Smooth muscle cell (in vitro differentiated cells): Measurements from ENCODE around the gene PIK3C2B. TPM values are rescaled to one million over a fixed set of nuclear protein-coding genes. Genes with fewer than 3 reads are reported as not detected.

ENCODE experiments used
- DNase-seq: peaks from one replicate; lab custom pipeline; 2025; ENCODE audit not compliant: unreplicated experiment; lab: John Stamatoyannopoulos, UW
- H2AFZ ChIP-seq: fragments of 200-600 bp; sonication (generic); 2 replicates; pipeline ENCODE4 v1.6.0; 2016; ENCODE audit warnings: antibody characterized with exemption, low read depth, mild to moderate bottlenecking
- H3F3A ChIP-seq: fragments of 200-600 bp; sonication (generic); 2 replicates; pipeline ENCODE4 v1.6.0; 2017; ENCODE audit warnings: antibody characterized with exemption, low read depth
- H3K27ac ChIP-seq: fragments of 200-600 bp; sonication (generic); 2 replicates; pipeline ENCODE4 v1.5.1; 2016; ENCODE audit warnings: low read depth, mild to moderate bottlenecking
- H3K27me3 ChIP-seq: fragments of 200-600 bp; sonication (generic); 2 replicates; pipeline ENCODE4 v1.6.1; 2016; ENCODE audit warnings: low read depth, mild to moderate bottlenecking
- H3K36me3 ChIP-seq: fragments of 200-600 bp; sonication (generic); 2 replicates; pipeline ENCODE4 v1.5.1; 2016; ENCODE audit warnings: low read depth
- H3K4me1 ChIP-seq: fragments of 200-600 bp; sonication (generic); 2 replicates; pipeline ENCODE4 v1.5.1; 2016; ENCODE audit warnings: low read depth
- H3K4me2 ChIP-seq: fragments of 200-600 bp; sonication (generic); 2 replicates; pipeline ENCODE4 v1.6.0; 2016; ENCODE audit warnings: mild to moderate bottlenecking
- H3K4me3 ChIP-seq: fragments of 200-600 bp; sonication (generic); 2 replicates; pipeline ENCODE4 v1.5.1; 2016; ENCODE audit warnings: mild to moderate bottlenecking
- H3K79me2 ChIP-seq: fragments of 200-600 bp; sonication (generic); 2 replicates; pipeline ENCODE4 v1.6.0; 2016; ENCODE audit warnings: low read depth, mild to moderate bottlenecking
- H3K9ac ChIP-seq: fragments of 200-600 bp; sonication (generic); 2 replicates; pipeline ENCODE4 v1.6.0; 2016; ENCODE audit warnings: low read depth
- H3K9me3 ChIP-seq: fragments of 200-600 bp; sonication (generic); replicated peaks from 2 replicates; pipeline ENCODE4 v1.5.1; 2016; ENCODE audit warnings: low read depth
- H4K20me1 ChIP-seq: fragments of 200-600 bp; sonication (generic); 2 replicates; pipeline ENCODE4 v1.6.0; 2016; ENCODE audit warnings: low read depth
- WGBS: methylation state at CpG from one replicate; pipeline ENCODE4 v1.1.7; 2016; ENCODE audit warnings: low lambda C conversion rate; 5-methylcytosine and 5-hydroxymethylcytosine counted together
- polyA plus RNA-seq: library from polyadenylated mRNA; unstranded; fragments of >200 nt; fragmentation: Nextera tagmentation; extraction: Ambion mirVana; gene quantifications from 2 replicates; pipeline ENCODE4 v1.2.1, GENCODE V29; 2016
- total RNA-seq: library from RNA; depleted of rRNA; stranded (reverse); fragments of >200 nt; gene quantifications from 2 replicates; pipeline ENCODE4 v1.2.3, GENCODE V29; 2014
- TF ChIP-seq, protein P1 (sequence below): fragments of 200-600 bp; sonication (generic); IDR thresholded peaks from 2 replicates; pipeline ENCODE4 v1.5.1; 2017; ENCODE audit warnings: borderline replicate concordance, mild to moderate bottlenecking, antibody characterized with exemption; ENCODE audit not compliant: insufficient read depth, poor library complexity, severe bottlenecking

PIK3C2B gene
- total and polyA plus RNA-seq, 2 experiments from 2014 or later = 3.0 to 9.5 TPM

- no peaks in the 10 kb centered on the region for H4K20me1 ChIP-seq
- no peak overlapping the region for H3K9ac ChIP-seq
- no peaks in the 10 kb centered on the region for H3F3A ChIP-seq
- H3K4me3 ChIP-seq = no peak overlapping the region
- 90% methylated on average over 5 of the region's 5 CpGs for WGBS
- H3K27me3 ChIP-seq = no peaks in the 10 kb centered on the region
- peaks cover 21% of the 10 kb centered on the region for H3K4me1 ChIP-seq
- H3K36me3 ChIP-seq = no peaks in the 10 kb centered on the region
- H2AFZ ChIP-seq = no peak overlapping the region
- H3K4me2 ChIP-seq = no peak overlapping the region
- H3K27ac ChIP-seq = no peak overlapping the region
- DNase-seq = no peak
- H3K79me2 ChIP-seq = no peaks in the 10 kb centered on the region
- no peaks in the 10 kb centered on the region for H3K9me3 ChIP-seq
- TF ChIP-seq, protein P1, sequence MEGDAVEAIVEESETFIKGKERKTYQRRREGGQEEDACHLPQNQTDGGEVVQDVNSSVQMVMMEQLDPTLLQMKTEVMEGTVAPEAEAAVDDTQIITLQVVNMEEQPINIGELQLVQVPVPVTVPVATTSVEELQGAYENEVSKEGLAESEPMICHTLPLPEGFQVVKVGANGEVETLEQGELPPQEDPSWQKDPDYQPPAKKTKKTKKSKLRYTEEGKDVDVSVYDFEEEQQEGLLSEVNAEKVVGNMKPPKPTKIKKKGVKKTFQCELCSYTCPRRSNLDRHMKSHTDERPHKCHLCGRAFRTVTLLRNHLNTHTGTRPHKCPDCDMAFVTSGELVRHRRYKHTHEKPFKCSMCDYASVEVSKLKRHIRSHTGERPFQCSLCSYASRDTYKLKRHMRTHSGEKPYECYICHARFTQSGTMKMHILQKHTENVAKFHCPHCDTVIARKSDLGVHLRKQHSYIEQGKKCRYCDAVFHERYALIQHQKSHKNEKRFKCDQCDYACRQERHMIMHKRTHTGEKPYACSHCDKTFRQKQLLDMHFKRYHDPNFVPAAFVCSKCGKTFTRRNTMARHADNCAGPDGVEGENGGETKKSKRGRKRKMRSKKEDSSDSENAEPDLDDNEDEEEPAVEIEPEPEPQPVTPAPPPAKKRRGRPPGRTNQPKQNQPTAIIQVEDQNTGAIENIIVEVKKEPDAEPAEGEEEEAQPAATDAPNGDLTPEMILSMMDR = no peak
Measured at GRCh38 chr1:204457666-204458065, 36.9 kb downstream of the PIK3C2B start.

DNA sequence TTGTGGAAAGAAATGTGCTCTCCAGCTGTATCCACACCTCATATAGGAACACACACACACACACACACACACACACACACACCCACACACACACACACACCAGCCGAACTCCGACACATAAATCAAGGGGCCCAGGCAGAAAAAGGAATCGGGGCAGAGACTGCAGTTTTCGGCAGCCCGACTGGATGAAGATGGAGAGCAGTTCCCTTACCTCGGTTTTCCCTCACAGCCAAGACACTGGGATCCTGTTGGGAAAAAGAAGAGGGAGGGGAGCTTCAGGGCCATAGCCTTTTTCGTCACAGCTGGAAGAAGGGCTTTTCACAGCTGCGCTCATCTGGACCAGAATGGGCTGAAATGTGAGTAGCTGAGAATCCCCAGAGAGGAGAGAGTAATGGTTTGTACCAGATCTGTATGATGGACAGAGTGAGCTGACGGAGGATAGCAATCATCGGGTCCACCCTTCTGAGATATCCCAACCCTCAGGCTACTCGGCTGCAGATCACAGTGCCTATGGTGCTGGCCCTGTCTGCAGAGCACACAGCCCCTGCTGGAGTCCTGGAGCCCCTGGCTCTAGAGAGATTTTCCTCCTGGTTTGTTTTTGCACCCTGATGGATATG, 37.7 kb downstream of the PIK3C2B start:
- Histone ChIP-seq H3K4me2 (no peak overlapping the region), H3F3A (no peaks in the 10 kb centered on the region), H3K79me2 (no peaks in the 10 kb centered on the region), H3K27me3 (no peaks in the 10 kb centered on the region), H3K4me3 (no peak overlapping the region), H3K4me1 (peaks cover 21% of the 10 kb centered on the region), H3K36me3 (no peaks in the 10 kb centered on the region), H3K27ac (no peak overlapping the region), H3K9me3 (no peaks in the 10 kb centered on the region), H4K20me1 (no peaks in the 10 kb centered on the region), H3K9ac (no peak overlapping the region), H2AFZ (no peak overlapping the region)
- no peak for DNase-seq
- TF ChIP-seq, protein P1 = no peak
- 93% methylated on average over 11 of the region's 11 CpGs for WGBS

DNA sequence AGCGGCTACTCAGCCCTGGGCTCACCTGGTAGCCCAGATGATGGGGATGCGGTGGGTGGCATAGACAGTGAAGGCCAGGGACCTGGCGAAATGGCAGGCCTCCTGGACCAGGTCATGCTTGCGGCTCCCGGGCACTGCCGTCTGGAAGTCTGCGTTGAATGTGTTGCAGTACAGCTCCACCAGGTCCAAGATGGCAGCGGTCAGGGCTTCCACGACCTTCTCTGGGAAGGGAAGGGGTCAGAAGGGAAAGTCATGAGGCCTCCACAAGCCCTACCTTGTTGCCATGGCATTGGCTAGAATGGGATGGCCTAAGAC, 38.8 kb downstream of the PIK3C2B start:
- Histone ChIP-seq H3K27me3 (no peaks in the 10 kb centered on the region), H2AFZ (no peak overlapping the region), H3K9ac (no peak overlapping the region), H3K4me1 (peaks cover 27% of the 10 kb centered on the region), H3K4me2 (no peak overlapping the region), H3K79me2 (no peaks in the 10 kb centered on the region), H3K27ac (no peak overlapping the region), H4K20me1 (no peaks in the 10 kb centered on the region), H3K4me3 (no peak overlapping the region), H3K36me3 (no peaks in the 10 kb centered on the region), H3F3A (no peaks in the 10 kb centered on the region), H3K9me3 (no peaks in the 10 kb centered on the region)
- WGBS = 93% methylated on average over 9 of the region's 9 CpGs
- DNase-seq = no peak
- TF ChIP-seq, protein P1 = no peak
